Choroid plexus epithelial cell (primary cell): ENCODE measurements around the gene INSIG1.

Experiments
- DNase-seq: peaks from one replicate; pipeline ENCODE4 v3.0.0-alpha.2; 2010; ENCODE audit warnings: low read depth
- H3K4me3 ChIP-seq: 2 replicates; pipeline ENCODE4 v1.5.1; 2011; ENCODE audit warnings: low read depth, mild to moderate bottlenecking, control low read depth, low read length, moderate library complexity
- TF ChIP-seq, protein P1 (sequence below): conservative IDR thresholded peaks from 2 replicates; pipeline ENCODE4 v1.5.1; 2011; ENCODE audit warnings: low read depth, mild to moderate bottlenecking, control low read depth, inconsistent platforms, low read length, moderate library complexity

Gene INSIG1

GRCh38 chr7:155260498-155260872 is 37.2 kb upstream of the INSIG1 start:
- no peak for DNase-seq
- TF ChIP-seq, protein P1, sequence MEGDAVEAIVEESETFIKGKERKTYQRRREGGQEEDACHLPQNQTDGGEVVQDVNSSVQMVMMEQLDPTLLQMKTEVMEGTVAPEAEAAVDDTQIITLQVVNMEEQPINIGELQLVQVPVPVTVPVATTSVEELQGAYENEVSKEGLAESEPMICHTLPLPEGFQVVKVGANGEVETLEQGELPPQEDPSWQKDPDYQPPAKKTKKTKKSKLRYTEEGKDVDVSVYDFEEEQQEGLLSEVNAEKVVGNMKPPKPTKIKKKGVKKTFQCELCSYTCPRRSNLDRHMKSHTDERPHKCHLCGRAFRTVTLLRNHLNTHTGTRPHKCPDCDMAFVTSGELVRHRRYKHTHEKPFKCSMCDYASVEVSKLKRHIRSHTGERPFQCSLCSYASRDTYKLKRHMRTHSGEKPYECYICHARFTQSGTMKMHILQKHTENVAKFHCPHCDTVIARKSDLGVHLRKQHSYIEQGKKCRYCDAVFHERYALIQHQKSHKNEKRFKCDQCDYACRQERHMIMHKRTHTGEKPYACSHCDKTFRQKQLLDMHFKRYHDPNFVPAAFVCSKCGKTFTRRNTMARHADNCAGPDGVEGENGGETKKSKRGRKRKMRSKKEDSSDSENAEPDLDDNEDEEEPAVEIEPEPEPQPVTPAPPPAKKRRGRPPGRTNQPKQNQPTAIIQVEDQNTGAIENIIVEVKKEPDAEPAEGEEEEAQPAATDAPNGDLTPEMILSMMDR: no peak
- no peak overlapping the region for H3K4me3 ChIP-seq

- no peak for DNase-seq
- TF ChIP-seq, protein P1: no peak
- no peak overlapping the region for H3K4me3 ChIP-seq
These were observed 36.4 kb upstream of the INSIG1 start for GRCh38 chr7:155261031-155261985.

GRCh38 chr7:155262031-155262430 is 35.6 kb upstream of the INSIG1 start:
- H3K4me3 ChIP-seq: no peak overlapping the region
- peak; percentile 44 for DNase-seq
- TF ChIP-seq, protein P1: no peak

DNA sequence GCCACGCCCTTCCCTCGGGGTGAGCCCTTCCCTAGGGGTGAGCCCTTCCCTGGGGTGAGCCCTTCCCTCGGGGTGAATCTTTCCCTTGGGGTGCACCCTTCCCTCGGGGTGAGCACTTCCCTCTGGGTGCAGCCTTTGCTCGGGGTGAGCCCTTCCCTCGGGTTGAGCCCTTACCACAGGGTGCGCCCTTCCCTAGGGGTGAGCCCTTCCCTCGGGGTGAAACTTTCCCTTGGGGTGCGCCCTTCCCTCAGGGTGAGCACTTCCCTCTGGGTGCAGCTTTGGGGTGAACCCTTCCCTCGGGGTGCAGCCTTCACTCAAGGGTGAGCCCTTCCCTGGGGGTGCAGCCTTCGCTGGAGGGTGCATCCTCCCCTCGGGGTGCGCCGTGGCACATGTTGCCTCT is 34.6 kb upstream of the INSIG1 start:
- H3K4me3 ChIP-seq: no peak overlapping the region
- TF ChIP-seq, protein P1: no peak
- DNase-seq: no peak

- TF ChIP-seq, protein P1: peak; percentile 17
- DNase-seq: no peak
- H3K4me3 ChIP-seq: no peak overlapping the region
These were observed 34.0 kb upstream of the INSIG1 start for GRCh38 chr7:155263581-155264143.

GRCh38 chr7:155265144-155265543 is 32.5 kb upstream of the INSIG1 start:
- DNase-seq: no peak
- H3K4me3 ChIP-seq: no peak overlapping the region
- TF ChIP-seq, protein P1: no peak

- DNase-seq: no peak
- no peak overlapping the region for H3K4me3 ChIP-seq
- TF ChIP-seq, protein P1: no peak
These were observed 31.7 kb upstream of the INSIG1 start for GRCh38 chr7:155265961-155266360.
